ENCODE data around the gene MCAT.

Gene MCAT

DNA sequence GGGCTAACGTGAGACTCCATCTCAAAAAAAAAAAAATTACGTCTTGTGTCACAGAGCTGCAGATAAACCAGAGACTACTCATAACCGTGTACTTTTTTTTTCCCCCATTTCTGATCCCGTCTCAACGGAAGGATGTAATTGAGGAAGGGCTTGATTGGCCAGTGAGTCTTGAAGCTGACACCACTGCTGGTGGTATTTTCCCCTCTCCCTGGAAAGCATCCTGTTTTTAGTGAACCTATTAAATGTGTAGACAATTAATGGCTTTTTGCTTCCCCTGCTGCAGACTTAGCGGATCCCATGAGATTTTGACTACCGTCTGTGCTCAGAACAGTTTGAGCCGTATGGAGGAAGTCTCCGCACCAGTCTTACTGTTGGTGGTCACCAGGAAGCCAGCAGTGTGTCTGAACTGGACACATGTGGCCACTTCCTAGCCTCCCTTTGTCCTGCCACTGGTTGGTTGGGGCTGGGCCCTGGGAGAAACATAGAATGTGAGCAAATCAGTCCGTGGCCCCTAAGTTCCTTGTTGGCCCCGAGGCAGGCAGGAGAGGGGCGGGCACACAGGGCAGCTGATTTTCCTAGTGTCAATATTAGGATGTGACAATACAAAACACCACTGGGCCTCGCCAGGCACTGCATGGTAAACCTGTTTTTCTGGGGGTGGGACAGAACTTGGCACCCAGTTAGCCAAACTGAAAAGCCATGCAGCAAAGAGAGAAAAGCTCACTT, 29.5 kb downstream of the MCAT start:
- peak in 1 of 3 donors; percentile 22 for DNase-seq
- peaks cover 0 to 61% (median 38%) of the 10 kb centered on the region in 4 experiments for H3K4me1 ChIP-seq (ENCODE audit: control extremely low read depth in 1 of 4, control insufficient read depth in 4 of 4, insufficient read depth in 4 of 4, low read length in 3 of 4)
- CTCF ChIA-PET, result interaction anchor here (1.2 kb wide), 1 partner anchor 10 kb away, joined by 3 read pairs; no protein-coding TSS in a partner anchor
- H3K36me3 ChIP-seq (ENCODE audit: control insufficient read depth in 4 of 4, insufficient read depth in 4 of 4, low read length in 3 of 4), result no peaks in the 10 kb centered on the region
- H3K27ac ChIP-seq (ENCODE audit: insufficient read depth in 1 of 2, low read depth in 1 of 2, low read length in 2 of 2, poor library complexity in 1 of 2, severe bottlenecking in 2 of 2), result no peak overlapping the region
- no peak overlapping the region for H3K4me3 ChIP-seq (ENCODE audit: control insufficient read depth in 1 of 7, extremely low read depth in 1 of 7, insufficient read depth in 4 of 7, low read depth in 2 of 7, low read length in 6 of 7)
- POLR2A ChIA-PET, result no interaction called here
- H3K9me3 ChIP-seq (ENCODE audit: control extremely low read depth in 1 of 5, control insufficient read depth in 4 of 5, insufficient read depth in 2 of 5, low read depth in 1 of 5, low read length in 4 of 5), result no peaks in the 10 kb centered on the region
- H3K27me3 ChIP-seq (replicated peaks in 2 of 5; ENCODE audit: control insufficient read depth in 4 of 5, insufficient read depth in 5 of 5, low read length in 4 of 5), result peaks cover 0 to 30% (median 7%) of the 10 kb centered on the region in 5 experiments
- 49% methylated on average over 13 of the region's 13 CpGs for WGBS (ENCODE audit: insufficient coverage)

DNA sequence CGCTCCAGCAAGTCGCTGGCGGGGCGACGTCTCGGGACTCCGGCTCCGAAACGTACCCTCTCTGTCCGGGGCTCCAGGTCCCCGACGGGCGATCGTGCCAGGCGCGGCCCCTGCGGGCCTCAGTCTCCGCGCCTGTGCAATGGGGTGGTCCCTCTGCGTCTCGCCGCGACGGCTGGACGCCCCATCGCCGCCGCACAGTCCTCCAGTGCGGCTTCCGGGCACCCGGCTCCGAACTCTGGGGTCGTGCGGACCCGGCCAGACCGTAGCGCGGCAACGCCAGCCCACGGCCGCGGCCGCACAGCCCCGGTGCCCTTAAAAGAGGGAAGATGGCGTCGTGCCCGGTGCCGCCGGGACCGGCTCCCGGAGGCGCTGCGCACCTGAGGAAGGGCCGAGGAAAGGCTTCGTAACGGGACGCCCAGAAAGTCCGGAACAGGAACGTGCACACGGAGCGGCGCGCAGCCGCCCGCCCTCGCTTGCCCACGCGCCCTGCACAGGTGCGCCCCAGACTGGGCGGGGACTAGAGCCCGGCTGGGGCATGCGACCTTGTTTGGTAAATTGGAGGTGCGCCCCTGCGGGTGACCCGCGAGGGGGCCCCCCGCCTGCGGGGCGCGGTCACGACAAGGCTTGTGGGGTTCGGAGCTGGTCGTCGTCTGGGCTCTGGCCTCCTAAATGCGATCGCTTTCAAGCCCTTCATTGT, 32.1 kb downstream of the MCAT start:
- Histone ChIP-seq H3K9me3 (ENCODE audit: control extremely low read depth in 1 of 5, control insufficient read depth in 4 of 5, insufficient read depth in 2 of 5, low read depth in 1 of 5, low read length in 4 of 5) (no peaks in the 10 kb centered on the region), H3K4me3 (ENCODE audit: control insufficient read depth in 1 of 7, extremely low read depth in 1 of 7, insufficient read depth in 4 of 7, low read depth in 2 of 7, low read length in 6 of 7) (peak overlapping the region; percentile 37 to 69 (median 54)), H3K36me3 (ENCODE audit: control insufficient read depth in 4 of 4, insufficient read depth in 4 of 4, low read length in 3 of 4) (no peaks in the 10 kb centered on the region), H3K27me3 (replicated peaks in 2 of 5; ENCODE audit: control insufficient read depth in 4 of 5, insufficient read depth in 5 of 5, low read length in 4 of 5) (peaks cover 0 to 30% (median 7%) of the 10 kb centered on the region in 5 experiments), H3K4me1 (ENCODE audit: control extremely low read depth in 1 of 4, control insufficient read depth in 4 of 4, insufficient read depth in 4 of 4, low read length in 3 of 4) (peaks cover 0 to 45% (median 33%) of the 10 kb centered on the region in 4 experiments), H3K27ac (ENCODE audit: insufficient read depth in 1 of 2, low read depth in 1 of 2, low read length in 2 of 2, poor library complexity in 1 of 2, severe bottlenecking in 2 of 2) (no peak overlapping the region)
- POLR2A ChIA-PET, result no interaction called here
- 1% methylated on average over 73 of the region's 86 CpGs for WGBS (ENCODE audit: insufficient coverage)
- DNase-seq, result peak in 2 of 3 donors; percentile 45 to 56
- CTCF ChIA-PET, result interaction anchor here (1.1 to 2.2 kb wide), 6 partner anchors 9 to 118 kb away, joined by 3 to 6 read pairs (median 6); partner anchors contain the start of gene MCAT

DNA sequence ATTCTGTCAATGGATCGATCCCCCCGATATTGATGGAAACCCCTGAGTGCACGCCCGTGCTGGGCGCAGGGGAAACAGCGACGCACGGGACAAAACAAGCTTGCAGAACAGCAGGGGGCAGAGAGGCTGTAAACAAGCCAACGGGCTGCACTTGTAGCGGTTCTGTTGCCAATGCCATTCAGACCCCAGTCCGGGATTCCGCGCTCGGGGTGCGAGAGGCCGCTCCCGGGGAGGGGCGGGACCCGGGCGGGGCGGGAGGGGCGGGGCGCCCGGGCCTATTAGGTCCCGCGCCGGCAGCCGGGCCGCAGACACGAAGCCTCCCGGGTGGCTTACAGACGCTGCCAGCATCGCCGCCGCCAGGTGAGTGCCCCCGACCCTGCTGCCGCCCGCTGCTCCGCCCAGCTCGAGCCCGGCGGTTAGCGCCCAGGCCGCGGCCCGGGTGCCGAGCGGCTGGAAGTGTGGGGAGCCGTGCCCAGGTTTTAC, 32.7 kb downstream of the MCAT start, which contains the start of gene BIK:
Gene BIK, plus strand, starts transcription at position 307 of the 483 bp plus-strand sequence. CDS start 13,273 bp downstream, outside the sequence.
- Histone ChIP-seq H3K4me1 (ENCODE audit: control extremely low read depth in 1 of 4, control insufficient read depth in 4 of 4, insufficient read depth in 4 of 4, low read length in 3 of 4) (peaks cover 0 to 39% (median 28%) of the 10 kb centered on the region in 4 experiments), H3K9me3 (ENCODE audit: control extremely low read depth in 1 of 5, control insufficient read depth in 4 of 5, insufficient read depth in 2 of 5, low read depth in 1 of 5, low read length in 4 of 5) (no peaks in the 10 kb centered on the region), H3K27ac (ENCODE audit: insufficient read depth in 1 of 2, low read depth in 1 of 2, low read length in 2 of 2, poor library complexity in 1 of 2, severe bottlenecking in 2 of 2) (no peak within 1 kb of the TSS), H3K27me3 (replicated peaks in 2 of 5; ENCODE audit: control insufficient read depth in 4 of 5, insufficient read depth in 5 of 5, low read length in 4 of 5) (peaks cover 0 to 30% (median 7%) of the 10 kb centered on the region in 5 experiments), H3K36me3 (ENCODE audit: control insufficient read depth in 4 of 4, insufficient read depth in 4 of 4, low read length in 3 of 4) (no peaks in the 10 kb centered on the region), H3K4me3 (ENCODE audit: control insufficient read depth in 1 of 7, extremely low read depth in 1 of 7, insufficient read depth in 4 of 7, low read depth in 2 of 7, low read length in 6 of 7) (peak within 1 kb of the TSS; percentile 37 to 69 (median 54))
- peak; percentile 57 to 70 (median 62) for DNase-seq
- under 1% methylated on average over 43 of the region's 49 CpGs for WGBS (ENCODE audit: insufficient coverage)
- ChIA-PET CTCF (interaction anchor here (0.9 to 2.2 kb wide), 11 partner anchors 9 to 201 kb away, joined by 3 to 6 read pairs (median 5); partner anchors contain the start of gene MCAT), POLR2A (interaction anchor here (0.8 kb wide), 1 partner anchor 18 kb away, joined by 3 read pairs; no protein-coding TSS in a partner anchor)

DNA sequence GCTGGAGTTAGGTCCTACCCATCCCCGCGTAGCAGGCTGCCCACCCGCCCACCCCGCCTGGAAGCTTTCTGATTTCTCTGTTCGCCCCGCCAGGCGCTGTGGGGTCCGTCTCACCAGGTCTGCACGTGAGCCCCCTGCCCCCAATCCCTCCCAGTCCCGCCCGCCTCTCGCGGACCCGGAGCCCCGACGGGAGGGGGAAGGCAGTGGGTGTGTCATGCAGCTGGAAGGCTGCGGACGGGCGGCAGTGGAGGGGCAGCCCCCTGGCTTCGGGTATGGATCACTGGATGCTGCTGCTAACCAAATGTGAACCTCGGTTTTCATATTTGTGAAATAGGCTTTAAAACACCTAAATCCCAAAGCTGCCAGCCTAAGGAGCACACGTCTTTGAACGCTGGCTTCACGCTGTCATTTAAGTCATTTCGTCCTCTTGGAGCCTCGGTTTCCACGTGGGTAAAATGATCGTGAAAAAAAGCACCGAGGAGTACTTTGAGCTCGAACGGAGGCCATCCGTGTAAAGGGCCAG, 33.2 kb downstream of the MCAT start:
- no peak overlapping the region for H3K27ac ChIP-seq (ENCODE audit: insufficient read depth in 1 of 2, low read depth in 1 of 2, low read length in 2 of 2, poor library complexity in 1 of 2, severe bottlenecking in 2 of 2)
- H3K27me3 ChIP-seq (replicated peaks in 2 of 5; ENCODE audit: control insufficient read depth in 4 of 5, insufficient read depth in 5 of 5, low read length in 4 of 5), result peaks cover 0 to 30% (median 7%) of the 10 kb centered on the region in 5 experiments
- no peak for DNase-seq
- no peaks in the 10 kb centered on the region for H3K9me3 ChIP-seq (ENCODE audit: control extremely low read depth in 1 of 5, control insufficient read depth in 4 of 5, insufficient read depth in 2 of 5, low read depth in 1 of 5, low read length in 4 of 5)
- CTCF ChIA-PET, result interaction anchor here (0.9 to 2.2 kb wide), 12 partner anchors 9 to 200 kb away, joined by 3 to 6 read pairs (median 4); partner anchors contain the start of gene MCAT
- 0% methylated on average over 13 of the region's 32 CpGs for WGBS (ENCODE audit: insufficient coverage)
- peaks cover 0 to 34% (median 27%) of the 10 kb centered on the region in 4 experiments for H3K4me1 ChIP-seq (ENCODE audit: control extremely low read depth in 1 of 4, control insufficient read depth in 4 of 4, insufficient read depth in 4 of 4, low read length in 3 of 4)
- POLR2A ChIA-PET, result interaction anchor here (0.8 kb wide), 1 partner anchor 18 kb away, joined by 3 read pairs; no protein-coding TSS in a partner anchor
- no peaks in the 10 kb centered on the region for H3K36me3 ChIP-seq (ENCODE audit: control insufficient read depth in 4 of 4, insufficient read depth in 4 of 4, low read length in 3 of 4)
- peak overlapping the region in 6 of 7 experiments; percentile 32 to 68 (median 56) for H3K4me3 ChIP-seq (ENCODE audit: control insufficient read depth in 1 of 7, extremely low read depth in 1 of 7, insufficient read depth in 4 of 7, low read depth in 2 of 7, low read length in 6 of 7)

DNA sequence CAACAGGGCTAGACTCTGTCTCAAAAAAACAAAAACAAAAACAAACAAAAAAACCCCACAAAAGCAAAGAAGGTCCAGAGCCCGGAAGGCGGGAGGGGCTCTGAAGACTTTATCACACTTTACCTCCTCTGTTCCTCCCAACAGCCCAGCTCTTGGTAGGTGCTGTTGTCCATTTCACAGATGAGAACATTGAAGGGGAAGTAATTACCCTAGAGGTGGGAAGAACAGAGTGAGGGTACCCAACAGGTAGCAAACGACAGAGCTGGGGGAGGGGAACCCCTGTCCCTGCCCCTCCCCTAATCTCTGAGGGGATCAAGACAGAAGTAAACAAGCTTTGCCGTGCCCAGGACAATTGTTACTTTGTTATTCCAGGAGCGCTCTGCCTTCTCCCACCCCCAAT, 33.7 kb downstream of the MCAT start:
- Histone ChIP-seq H3K4me1 (ENCODE audit: control extremely low read depth in 1 of 4, control insufficient read depth in 4 of 4, insufficient read depth in 4 of 4, low read length in 3 of 4) (peaks cover 0 to 29% (median 25%) of the 10 kb centered on the region in 4 experiments), H3K36me3 (ENCODE audit: control insufficient read depth in 4 of 4, insufficient read depth in 4 of 4, low read length in 3 of 4) (no peaks in the 10 kb centered on the region)
- CTCF ChIA-PET, result interaction anchor here (0.9 to 2.2 kb wide), 9 partner anchors 8 to 200 kb away, joined by 3 to 6 read pairs (median 6); partner anchors contain the start of gene MCAT

DNA sequence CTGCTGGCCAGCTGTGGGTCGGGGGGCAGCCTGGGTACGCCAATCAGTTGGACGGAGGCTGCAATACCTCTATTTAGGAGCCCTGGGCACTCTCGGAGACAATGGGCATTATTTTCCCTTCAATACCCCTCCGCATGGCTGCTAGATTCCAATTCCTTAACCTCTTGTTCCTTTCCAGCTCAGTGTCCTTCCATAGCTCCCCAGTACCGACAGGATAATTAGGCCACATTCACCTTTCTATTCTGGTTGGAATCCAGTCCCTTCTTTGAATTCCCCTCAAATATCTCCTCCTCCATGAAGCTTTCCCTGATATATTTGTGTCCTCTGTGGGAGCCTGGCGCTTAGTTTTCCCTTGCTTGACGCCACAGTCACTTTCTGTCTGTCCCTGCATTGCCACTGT, 36.9 kb downstream of the MCAT start:
- WGBS (ENCODE audit: insufficient coverage), result 96% methylated on average over 8 of the region's 8 CpGs
- Histone ChIP-seq H3K4me3 (ENCODE audit: control insufficient read depth in 1 of 7, extremely low read depth in 1 of 7, insufficient read depth in 4 of 7, low read depth in 2 of 7, low read length in 6 of 7) (no peak overlapping the region), H3K9me3 (ENCODE audit: control extremely low read depth in 1 of 5, control insufficient read depth in 4 of 5, insufficient read depth in 2 of 5, low read depth in 1 of 5, low read length in 4 of 5) (no peaks in the 10 kb centered on the region), H3K27ac (ENCODE audit: insufficient read depth in 1 of 2, low read depth in 1 of 2, low read length in 2 of 2, poor library complexity in 1 of 2, severe bottlenecking in 2 of 2) (no peak overlapping the region), H3K27me3 (replicated peaks in 2 of 5; ENCODE audit: control insufficient read depth in 4 of 5, insufficient read depth in 5 of 5, low read length in 4 of 5) (peaks cover 0 to 21% (median 7%) of the 10 kb centered on the region in 5 experiments), H3K36me3 (ENCODE audit: control insufficient read depth in 4 of 4, insufficient read depth in 4 of 4, low read length in 3 of 4) (no peaks in the 10 kb centered on the region), H3K4me1 (ENCODE audit: control extremely low read depth in 1 of 4, control insufficient read depth in 4 of 4, insufficient read depth in 4 of 4, low read length in 3 of 4) (peaks cover 0 to 23% (median 14%) of the 10 kb centered on the region in 4 experiments)
- POLR2A ChIA-PET, result interaction anchor here (0.6 to 1.0 kb wide), 2 partner anchors 14 to 205 kb away, joined by 3 to 5 read pairs; no protein-coding TSS in a partner anchor
- CTCF ChIA-PET, result interaction anchor here (0.7 kb wide), 1 partner anchor 25 kb away, joined by 3 read pairs; no protein-coding TSS in a partner anchor
- DNase-seq, result no peak

More for the DNA sequence above, 33.7 kb downstream of the MCAT start:
- Histone ChIP-seq H3K9me3 (ENCODE audit: control extremely low read depth in 1 of 5, control insufficient read depth in 4 of 5, insufficient read depth in 2 of 5, low read depth in 1 of 5, low read length in 4 of 5) (no peaks in the 10 kb centered on the region), H3K27me3 (replicated peaks in 2 of 5; ENCODE audit: control insufficient read depth in 4 of 5, insufficient read depth in 5 of 5, low read length in 4 of 5) (peaks cover 0 to 30% (median 7%) of the 10 kb centered on the region in 5 experiments), H3K4me3 (ENCODE audit: control insufficient read depth in 1 of 7, extremely low read depth in 1 of 7, insufficient read depth in 4 of 7, low read depth in 2 of 7, low read length in 6 of 7) (no peak overlapping the region), H3K27ac (ENCODE audit: insufficient read depth in 1 of 2, low read depth in 1 of 2, low read length in 2 of 2, poor library complexity in 1 of 2, severe bottlenecking in 2 of 2) (no peak overlapping the region)
- DNase-seq, result no peak
- WGBS (ENCODE audit: insufficient coverage), result 82% methylated on average over 3 of the region's 5 CpGs
- POLR2A ChIA-PET, result interaction anchor here (0.8 kb wide), 1 partner anchor 17 kb away, joined by 3 read pairs; no protein-coding TSS in a partner anchor
